GM13977 (cell line): ENCODE results near the gene GFRA3.
"Not testable (repeated sequence)": the region's sequence is repeated elsewhere in the genome, so short reads cannot be mapped to it uniquely, and the experiment has no call there.

Source experiments
- DNase-seq: peaks from one replicate; pipeline ENCODE4 v3.0.0; 2012; ENCODE audit warnings: low spot score
- in situ Hi-C: fragments of 300-500 bp; cut with MboI; formaldehyde crosslinking; loops from one replicate; pipeline ENCODE4 v1.12.0; 2022; ENCODE audit warnings: low sequenced_read_pairs, low pct_unique_long_range_greater_than_20kb, mixed read lengths, inconsistent platforms; ENCODE audit not compliant: unreplicated experiment
- TF ChIP-seq, protein P1 (sequence below): IDR thresholded peaks from 2 replicates; pipeline ENCODE4 v1.5.1; 2012; ENCODE audit warnings: mild to moderate bottlenecking, control low read depth; ENCODE audit not compliant: insufficient read depth; ENCODE audit errors: extremely low read depth, missing control alignments

Gene GFRA3, protein sequence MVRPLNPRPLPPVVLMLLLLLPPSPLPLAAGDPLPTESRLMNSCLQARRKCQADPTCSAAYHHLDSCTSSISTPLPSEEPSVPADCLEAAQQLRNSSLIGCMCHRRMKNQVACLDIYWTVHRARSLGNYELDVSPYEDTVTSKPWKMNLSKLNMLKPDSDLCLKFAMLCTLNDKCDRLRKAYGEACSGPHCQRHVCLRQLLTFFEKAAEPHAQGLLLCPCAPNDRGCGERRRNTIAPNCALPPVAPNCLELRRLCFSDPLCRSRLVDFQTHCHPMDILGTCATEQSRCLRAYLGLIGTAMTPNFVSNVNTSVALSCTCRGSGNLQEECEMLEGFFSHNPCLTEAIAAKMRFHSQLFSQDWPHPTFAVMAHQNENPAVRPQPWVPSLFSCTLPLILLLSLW

DNA sequence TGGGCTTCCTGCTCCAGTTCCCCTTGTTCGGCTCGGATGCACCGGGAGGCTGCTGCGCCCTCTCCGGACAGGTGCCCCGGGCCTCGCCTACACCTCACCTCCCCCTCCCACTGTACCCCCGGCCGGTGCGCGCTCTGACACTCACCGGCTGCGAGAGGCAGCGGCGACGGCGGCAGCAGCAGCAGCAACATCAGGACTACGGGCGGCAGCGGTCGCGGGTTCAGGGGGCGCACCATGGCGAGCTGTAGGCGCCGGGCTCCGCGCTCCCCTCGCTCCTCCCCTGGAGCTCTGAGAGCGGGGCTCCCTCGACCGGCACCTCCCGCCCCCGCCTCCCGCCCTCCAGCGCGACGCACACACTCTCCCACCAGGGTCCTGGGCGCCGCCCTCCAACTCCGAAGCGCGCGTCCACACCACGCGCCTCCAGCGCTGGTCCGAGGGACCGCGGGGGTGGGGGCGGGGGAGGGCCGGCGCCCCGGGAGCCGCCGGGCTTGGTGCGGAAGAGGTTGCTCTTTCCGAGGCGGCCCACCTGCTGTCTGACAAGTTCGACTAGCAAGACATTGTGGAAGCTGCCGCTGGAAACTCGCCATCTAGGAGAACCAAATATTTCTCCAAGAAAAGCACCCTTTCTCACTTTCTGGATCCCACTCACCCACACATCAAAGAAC, at the start of gene GFRA3:
Gene GFRA3 (minus strand): TSS at position 433 of the 665 bp plus-strand sequence. CDS start 197 bp downstream, at position 236.
- TF ChIP-seq, protein P1, sequence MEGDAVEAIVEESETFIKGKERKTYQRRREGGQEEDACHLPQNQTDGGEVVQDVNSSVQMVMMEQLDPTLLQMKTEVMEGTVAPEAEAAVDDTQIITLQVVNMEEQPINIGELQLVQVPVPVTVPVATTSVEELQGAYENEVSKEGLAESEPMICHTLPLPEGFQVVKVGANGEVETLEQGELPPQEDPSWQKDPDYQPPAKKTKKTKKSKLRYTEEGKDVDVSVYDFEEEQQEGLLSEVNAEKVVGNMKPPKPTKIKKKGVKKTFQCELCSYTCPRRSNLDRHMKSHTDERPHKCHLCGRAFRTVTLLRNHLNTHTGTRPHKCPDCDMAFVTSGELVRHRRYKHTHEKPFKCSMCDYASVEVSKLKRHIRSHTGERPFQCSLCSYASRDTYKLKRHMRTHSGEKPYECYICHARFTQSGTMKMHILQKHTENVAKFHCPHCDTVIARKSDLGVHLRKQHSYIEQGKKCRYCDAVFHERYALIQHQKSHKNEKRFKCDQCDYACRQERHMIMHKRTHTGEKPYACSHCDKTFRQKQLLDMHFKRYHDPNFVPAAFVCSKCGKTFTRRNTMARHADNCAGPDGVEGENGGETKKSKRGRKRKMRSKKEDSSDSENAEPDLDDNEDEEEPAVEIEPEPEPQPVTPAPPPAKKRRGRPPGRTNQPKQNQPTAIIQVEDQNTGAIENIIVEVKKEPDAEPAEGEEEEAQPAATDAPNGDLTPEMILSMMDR, result no peak

DNA sequence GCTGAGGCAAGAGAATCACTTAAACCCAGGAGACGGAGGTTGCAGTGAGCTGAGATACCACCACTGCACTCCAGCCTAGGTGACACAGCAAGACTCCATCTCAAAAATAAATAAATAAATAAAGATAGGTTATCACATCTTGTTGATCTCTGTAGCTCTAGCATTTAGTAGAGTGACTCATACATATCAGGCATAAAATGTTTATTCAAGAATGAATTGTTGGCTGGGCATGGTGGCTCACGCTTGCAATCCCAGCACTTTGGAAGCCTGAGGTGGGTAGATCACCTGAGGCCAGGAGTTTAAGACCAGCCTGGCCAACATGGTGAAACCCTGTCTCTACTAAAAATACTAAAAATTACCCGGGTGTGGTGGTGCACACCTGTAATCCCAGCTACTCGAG, 43.8 kb upstream of the GFRA3 start:
- in situ Hi-C loops, DNase-seq: not testable (repeated sequence)

More for the DNA sequence above, at the start of gene GFRA3:
- DNase-seq, result peak; percentile 51
- in situ Hi-C loops, result no loop called here

DNA sequence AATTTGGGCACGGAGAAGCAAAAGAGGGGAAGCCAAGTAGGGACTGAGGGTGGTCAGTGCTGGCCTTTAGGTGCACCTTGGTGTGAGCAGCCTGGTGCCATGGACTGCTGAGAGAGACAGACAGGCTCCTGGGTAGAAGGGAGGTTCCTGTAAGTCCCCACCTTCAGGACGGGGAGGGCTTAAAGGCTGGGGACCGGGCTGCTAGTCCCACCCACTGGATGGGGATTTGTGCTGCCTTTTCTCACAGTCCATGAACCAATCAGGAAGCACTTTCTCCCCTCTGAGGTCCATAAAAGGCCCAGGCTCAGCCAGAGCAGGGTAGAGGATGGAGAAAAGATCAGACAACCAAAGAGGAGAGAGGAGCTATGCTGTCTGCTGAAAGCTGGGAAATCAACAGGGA, 41.9 kb upstream of the GFRA3 start:
- TF ChIP-seq, protein P1, result no peak
- no peak for DNase-seq
- in situ Hi-C loops, result no loop called here

DNA sequence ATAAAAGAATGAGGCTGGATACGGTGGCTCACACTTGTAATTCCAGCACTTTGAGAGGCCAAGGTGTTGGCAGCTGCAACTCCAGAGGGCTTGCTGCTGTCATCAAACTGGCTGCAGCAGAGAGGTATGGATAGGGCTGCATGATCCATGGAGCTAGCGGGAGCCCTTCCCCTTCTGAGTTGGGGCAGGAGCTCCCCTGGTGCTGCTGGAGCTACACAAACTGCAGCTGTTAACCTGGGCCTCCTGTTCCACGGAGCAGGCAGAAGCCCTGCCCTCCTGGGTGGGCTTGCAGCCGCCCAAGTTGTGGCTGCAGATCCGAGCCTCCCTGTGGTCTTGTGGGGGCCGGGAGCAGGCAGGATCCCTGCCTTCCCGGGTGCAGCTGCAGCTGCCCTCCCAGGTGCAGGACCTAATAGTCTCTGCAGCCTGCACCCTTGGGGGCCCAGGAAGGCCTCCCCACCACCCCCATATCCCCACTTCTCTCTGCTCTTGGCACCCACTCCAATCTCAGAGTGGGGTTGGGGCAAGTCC, 41.4 kb upstream of the GFRA3 start:
- DNase-seq, result no peak
- in situ Hi-C loops, result no loop called here
- TF ChIP-seq, protein P1, result no peak

DNA sequence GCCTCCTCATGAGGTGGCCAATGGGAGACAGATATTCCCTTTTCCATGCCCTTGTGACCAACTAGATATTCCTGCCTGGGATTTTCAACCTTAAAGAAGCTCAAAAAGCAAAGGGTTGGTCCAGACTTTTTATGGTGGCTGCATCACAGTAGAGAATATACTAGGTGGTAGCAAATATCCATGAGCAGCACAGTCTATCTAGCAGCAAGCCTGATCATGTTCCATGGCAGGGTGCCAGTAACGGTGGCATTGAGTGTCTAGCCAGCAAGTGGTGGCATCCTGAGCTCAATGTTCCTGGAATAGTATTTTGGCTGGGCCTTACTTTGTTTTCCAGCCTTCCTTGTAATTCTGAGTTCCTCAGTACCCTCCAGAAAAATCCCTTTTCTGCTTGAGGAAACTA, 31.4 kb upstream of the GFRA3 start:
- no peak for DNase-seq
- in situ Hi-C loops, result no loop called here
- TF ChIP-seq, protein P1, result no peak

DNA sequence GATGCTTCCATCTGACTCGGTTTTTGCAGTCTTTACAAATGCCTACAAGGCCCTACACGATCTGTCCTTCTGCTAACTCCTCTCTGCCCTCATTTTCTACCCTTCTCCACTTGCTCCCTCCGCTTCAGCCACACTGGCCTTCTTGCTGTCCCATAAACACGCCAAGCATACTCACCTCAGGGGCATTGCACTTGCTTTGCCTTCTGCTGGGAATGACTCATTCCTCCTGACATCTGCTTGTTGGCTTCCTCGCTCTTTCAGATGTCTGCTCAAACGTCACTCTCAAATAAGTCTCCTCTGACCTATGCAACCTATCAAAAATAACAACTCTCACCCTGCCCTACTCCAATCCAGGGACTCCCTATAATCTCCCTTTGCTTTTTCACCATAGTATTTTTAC, 29.0 kb upstream of the GFRA3 start:
- no peak for DNase-seq
- in situ Hi-C loops, result no loop called here

DNA sequence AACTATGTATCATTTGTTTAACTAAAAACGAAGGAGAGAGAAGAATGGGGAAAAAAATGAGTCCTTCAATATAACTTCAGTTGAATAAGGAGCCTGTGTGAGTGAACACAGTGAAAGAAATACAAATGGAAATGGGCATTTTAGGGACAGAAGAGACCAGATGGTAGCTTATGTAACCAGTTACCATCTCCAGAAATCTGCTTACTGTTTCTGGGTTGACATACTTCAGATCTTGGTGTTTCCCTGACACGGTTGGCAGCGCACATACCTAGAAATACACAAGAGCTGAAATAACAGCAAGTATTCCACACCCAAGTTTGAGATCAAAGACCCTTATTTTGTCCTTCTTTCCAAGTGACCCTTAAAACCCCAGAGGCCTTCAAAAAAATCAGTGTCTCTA, 14.9 kb upstream of the GFRA3 start:
- in situ Hi-C loops, result no loop called here
- no peak for DNase-seq
- TF ChIP-seq, protein P1, result no peak

More for the DNA sequence above, 29.0 kb upstream of the GFRA3 start:
- TF ChIP-seq, protein P1, result no peak
